OCI-LY3 (cell line): ENCODE measurements around the gene ASIC2.

Experiments used
- CTCF ChIP-seq: fragments of 200-600, 300-600 bp; sonication (generic); IDR thresholded peaks from 2 replicates; pipeline ENCODE4 v1.5.1; 2014; ENCODE audit warnings: antibody characterized with exemption, low read length, low read depth
- EZH2phosphoT487 ChIP-seq: fragments of 200-600 bp; shearing (Covaris generic); IDR thresholded peaks from 2 replicates; pipeline ENCODE4 v1.6.1; 2018; ENCODE audit warnings: antibody characterized with exemption, mixed run types, low read depth

- TF ChIP-seq CTCF (no peak), EZH2phosphoT487 (no peak)
Measured at GRCh38 chr17:33178681-33179080, 114.4 kb downstream of the ASIC2 start.
